GM12872 (cell line): ENCODE results near the gene IL15RA.

Experiments
- TF ChIP-seq, protein P1 (sequence below): IDR thresholded peaks from 3 replicates; pipeline ENCODE4 v1.5.1; 2011; ENCODE audit warnings: low read depth, mild to moderate bottlenecking, low read length, moderate library complexity; ENCODE audit not compliant: insufficient read depth

Gene IL15RA

DNA sequence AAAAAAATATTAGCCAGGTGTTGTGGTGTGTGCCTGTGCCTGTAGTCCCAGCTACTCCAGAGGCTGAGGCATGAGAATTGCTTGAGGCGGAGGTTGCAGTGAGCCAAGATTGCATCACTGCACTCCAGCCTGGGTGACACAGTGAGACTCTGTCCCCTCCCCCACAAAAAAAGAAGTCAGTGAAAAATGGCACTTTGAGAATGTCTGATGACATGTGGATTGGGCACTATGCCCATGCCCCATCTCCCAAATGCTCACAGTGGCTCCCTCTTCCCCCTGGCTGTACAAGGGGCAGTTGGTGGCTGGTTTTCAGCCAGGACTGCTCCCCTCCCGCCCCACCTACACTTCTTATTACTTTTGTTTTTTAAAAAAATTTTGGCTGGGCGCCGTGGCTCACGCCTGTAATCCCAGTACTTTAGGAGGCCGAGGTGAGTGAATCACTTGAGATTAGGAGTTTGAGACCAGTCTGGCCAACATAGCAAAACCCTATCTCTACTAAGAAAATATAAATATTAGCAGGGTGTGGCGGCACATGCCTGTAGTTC is 26.1 kb downstream of the IL15RA start:
- TF ChIP-seq, protein P1, sequence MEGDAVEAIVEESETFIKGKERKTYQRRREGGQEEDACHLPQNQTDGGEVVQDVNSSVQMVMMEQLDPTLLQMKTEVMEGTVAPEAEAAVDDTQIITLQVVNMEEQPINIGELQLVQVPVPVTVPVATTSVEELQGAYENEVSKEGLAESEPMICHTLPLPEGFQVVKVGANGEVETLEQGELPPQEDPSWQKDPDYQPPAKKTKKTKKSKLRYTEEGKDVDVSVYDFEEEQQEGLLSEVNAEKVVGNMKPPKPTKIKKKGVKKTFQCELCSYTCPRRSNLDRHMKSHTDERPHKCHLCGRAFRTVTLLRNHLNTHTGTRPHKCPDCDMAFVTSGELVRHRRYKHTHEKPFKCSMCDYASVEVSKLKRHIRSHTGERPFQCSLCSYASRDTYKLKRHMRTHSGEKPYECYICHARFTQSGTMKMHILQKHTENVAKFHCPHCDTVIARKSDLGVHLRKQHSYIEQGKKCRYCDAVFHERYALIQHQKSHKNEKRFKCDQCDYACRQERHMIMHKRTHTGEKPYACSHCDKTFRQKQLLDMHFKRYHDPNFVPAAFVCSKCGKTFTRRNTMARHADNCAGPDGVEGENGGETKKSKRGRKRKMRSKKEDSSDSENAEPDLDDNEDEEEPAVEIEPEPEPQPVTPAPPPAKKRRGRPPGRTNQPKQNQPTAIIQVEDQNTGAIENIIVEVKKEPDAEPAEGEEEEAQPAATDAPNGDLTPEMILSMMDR = no peak

DNA sequence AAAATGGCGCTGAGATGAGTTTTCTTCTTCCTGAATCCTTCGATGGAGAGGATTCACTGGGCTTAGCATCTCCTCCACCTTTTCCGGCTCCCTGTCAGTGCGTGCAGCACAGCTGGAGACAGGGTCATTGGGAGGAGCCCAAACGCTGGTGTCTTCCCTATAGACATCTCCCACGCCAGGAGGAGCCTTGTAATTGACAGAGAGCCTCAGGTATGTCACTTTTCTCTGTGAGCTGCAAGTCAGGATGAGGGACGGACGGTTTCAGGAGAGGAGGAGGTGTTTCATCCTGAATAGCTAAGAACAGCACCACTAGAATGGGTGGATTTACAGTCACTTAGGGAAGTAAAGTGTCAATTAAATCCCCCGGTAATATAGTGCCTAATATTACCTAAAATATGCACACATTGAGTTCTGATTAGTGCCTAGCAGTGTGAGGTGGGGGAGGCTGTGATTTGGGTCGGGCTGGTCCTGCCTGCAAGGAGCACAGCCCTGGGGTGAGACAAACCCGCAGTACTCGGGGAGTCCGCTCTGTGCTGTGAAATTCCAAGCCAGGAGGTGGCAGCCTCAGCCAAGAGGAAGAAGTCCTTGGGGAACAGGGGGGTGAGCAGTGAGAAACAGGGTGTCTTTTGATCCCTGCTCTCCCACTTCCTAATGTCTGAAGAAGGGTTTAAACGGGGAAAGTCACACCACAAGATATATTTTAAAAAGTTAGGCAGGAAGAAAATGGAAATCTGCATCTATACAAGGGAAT is 28.2 kb downstream of the IL15RA start:
- TF ChIP-seq, protein P1 = peak; percentile 36; the same call in 2 of the 3 replicates

DNA sequence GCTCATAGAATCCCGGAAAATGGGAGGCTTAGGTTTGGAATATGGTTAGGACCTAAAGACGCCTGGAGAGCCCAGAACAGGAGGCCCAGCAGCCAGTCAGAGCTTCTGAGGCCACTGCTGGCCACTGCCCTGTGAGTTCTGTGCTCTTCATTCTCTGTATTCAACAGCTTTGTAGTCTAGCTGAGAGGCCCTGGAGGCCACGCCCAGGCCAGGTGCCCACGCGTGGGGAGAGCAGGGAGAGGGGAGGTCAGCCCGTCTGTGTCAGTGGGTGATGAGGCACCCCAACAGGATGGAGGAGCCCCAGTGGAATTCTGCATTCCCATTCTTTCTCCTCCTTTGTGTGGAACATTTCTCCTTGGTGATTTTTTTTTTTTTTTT is 29.1 kb downstream of the IL15RA start:
- TF ChIP-seq, protein P1 = no peak

DNA sequence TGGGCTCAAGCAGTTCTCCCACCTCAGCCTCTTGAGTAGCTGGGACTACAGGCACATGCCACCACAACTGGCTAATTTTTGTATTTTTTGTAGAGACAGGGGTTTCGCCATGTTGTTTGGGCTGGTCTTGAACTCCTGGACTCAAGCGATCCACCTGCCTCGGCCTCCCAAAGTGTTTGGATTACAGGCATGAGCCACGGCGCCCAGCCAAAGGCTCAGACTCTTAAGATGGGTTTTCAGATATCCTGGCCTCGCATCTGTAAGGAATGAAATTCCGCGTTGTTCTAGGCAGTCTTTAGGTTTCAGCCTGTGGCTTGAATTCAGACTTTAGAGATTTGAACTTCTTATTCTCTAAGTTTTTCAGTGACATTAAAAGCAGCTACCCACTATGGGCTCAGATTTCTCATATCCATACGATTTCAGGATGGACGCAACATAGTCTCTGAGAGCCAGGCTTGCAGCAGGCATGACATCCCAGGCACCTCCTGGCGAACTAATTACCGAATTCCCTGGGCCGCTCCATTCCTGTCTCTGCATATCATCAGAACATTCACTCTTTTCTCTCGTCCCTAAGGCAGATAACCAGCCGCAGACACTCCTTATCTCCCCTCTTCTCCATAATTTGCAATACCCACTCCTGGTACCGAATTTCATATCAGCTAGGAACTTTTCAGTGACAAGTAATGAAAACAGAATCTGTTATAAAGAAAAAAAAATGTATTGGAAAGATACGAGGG is 29.7 kb downstream of the IL15RA start:
- TF ChIP-seq, protein P1 = no peak

DNA sequence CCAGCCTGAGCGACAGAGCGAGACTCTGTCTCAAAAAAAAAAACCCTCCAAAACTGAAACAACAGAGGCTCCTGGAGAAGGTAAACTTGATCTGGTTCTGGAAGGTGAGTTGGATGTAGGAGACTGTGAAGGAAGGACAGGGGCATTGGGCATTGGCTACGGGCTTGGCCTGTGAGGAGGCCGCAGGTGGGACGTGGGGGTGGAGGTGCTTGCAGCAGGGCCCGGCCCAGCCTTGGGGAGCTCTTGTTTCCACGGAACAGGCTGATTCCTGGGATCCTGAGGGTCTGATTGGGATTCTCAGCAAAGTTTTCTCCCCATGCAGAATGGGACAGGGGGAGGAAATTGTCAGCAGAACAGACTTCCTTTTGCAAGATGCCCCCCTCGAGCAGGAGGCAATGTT is 30.6 kb downstream of the IL15RA start:
- TF ChIP-seq, protein P1 = no peak

DNA sequence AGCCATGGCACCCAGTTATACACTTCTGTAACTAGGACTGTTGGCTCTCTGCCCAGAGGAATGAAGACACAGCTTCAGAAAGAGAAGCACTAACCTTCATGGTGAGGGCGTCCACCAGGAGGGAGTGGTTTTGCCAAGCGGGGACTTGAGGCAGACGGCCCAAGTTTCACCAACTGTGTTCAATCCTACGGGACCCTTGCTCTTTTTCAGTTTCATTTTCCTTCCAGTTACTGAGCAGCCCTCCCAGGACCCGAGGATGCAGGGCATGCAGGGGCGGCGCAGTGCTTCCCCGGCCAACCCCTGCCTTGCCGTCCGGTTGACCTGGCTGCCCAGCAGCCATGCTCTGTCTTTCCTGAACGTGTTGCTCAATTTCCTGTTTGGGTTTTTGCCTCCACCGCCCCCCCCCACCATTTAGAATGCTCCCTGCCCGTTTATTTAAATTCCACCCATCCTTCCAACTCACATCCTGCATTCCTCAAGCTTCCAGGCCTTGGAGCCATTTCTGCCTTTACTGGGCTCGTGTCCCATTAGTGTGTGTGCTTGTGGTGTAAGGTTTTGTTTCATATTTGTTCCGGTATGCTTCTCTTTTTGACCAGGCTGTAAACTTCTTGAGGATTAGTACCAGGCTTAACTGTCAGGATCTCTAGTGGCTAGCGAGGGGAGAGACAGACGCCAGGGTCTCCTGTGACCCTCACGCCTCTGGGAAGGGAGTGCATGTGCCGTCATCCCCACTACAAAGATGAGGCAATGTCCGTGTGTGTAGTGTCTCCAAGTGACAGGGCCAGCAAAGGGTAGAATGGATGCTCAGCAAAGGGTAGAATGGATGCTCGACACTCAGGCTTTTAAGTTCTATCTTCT is 31.6 kb downstream of the IL15RA start:
- TF ChIP-seq, protein P1 = no peak

DNA sequence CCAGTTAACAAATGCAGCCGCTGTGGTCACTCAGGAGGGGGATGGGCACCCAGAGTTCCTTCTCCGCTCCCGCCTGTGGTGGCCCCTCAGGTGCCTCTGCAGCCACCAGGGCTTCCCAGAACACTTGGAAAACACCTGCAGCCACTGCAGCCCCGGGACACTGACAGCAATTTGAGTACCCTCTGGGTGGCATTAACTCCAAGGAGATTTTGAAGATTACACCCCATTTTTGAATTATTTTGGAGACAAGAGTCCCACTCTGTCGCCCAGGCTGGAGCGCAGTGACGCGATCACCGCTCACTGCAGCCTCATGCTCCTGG is 32.2 kb downstream of the IL15RA start:
- TF ChIP-seq, protein P1 = no peak
